IMR-90 (cell line): Measurements from ENCODE around the gene ITPR2.

Source experiments
- FOS ChIP-seq: fragments of 150-350 bp; IDR thresholded peaks from 2 replicates; pipeline ENCODE4 v1.6.1; 2016; ENCODE audit warnings: low read depth, low read length
- MAFK ChIP-seq: IDR thresholded peaks from 2 replicates; pipeline ENCODE4 v1.6.1; 2012; ENCODE audit warnings: low read depth, low read length, improper control_type of control experiment
- NFE2L2 ChIP-seq: fragments of 150-350 bp; IDR thresholded peaks from 2 replicates; pipeline ENCODE4 v1.6.1; 2016; ENCODE audit warnings: low read depth, mild to moderate bottlenecking, low read length
- POLR2A ChIP-seq: IDR thresholded peaks from 2 replicates; pipeline ENCODE4 v1.6.1; 2012; ENCODE audit warnings: mild to moderate bottlenecking, low read depth, low read length
- RAD21 ChIP-seq: IDR thresholded peaks from 2 replicates; pipeline ENCODE4 v1.6.1; 2012; ENCODE audit warnings: low read length, improper control_type of control experiment
- RFX5 ChIP-seq: IDR thresholded peaks from 2 replicates; pipeline ENCODE4 v1.8.0; 2012; ENCODE audit warnings: low read depth, mild to moderate bottlenecking, low read length, moderate library complexity
- SMC3 ChIP-seq: fragments of 150-350 bp; IDR thresholded peaks from 2 replicates; pipeline ENCODE4 v1.6.1; 2016; ENCODE audit warnings: low read depth, mild to moderate bottlenecking, antibody characterized with exemption, low read length, moderate library complexity
- TF ChIP-seq, protein P1 (sequence below): conservative IDR thresholded peaks from 2 replicates; pipeline ENCODE4 v1.5.1; 2012; ENCODE audit warnings: mild to moderate bottlenecking, low read depth, low read length, improper control_type of control experiment
- TF ChIP-seq, protein P2 (sequence below): fragments of 150-350 bp; IDR thresholded peaks from 2 replicates; pipeline ENCODE4 v1.6.1; 2017; ENCODE audit warnings: mild to moderate bottlenecking, antibody characterized with exemption, low read length, low read depth

- TF ChIP-seq POLR2A (no peak), RFX5 (no peak), NFE2L2 (no peak), MAFK (no peak), FOS (no peak), RAD21 (no peak), SMC3 (no peak)
- TF ChIP-seq, protein P1, sequence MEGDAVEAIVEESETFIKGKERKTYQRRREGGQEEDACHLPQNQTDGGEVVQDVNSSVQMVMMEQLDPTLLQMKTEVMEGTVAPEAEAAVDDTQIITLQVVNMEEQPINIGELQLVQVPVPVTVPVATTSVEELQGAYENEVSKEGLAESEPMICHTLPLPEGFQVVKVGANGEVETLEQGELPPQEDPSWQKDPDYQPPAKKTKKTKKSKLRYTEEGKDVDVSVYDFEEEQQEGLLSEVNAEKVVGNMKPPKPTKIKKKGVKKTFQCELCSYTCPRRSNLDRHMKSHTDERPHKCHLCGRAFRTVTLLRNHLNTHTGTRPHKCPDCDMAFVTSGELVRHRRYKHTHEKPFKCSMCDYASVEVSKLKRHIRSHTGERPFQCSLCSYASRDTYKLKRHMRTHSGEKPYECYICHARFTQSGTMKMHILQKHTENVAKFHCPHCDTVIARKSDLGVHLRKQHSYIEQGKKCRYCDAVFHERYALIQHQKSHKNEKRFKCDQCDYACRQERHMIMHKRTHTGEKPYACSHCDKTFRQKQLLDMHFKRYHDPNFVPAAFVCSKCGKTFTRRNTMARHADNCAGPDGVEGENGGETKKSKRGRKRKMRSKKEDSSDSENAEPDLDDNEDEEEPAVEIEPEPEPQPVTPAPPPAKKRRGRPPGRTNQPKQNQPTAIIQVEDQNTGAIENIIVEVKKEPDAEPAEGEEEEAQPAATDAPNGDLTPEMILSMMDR: no peak
- TF ChIP-seq, protein P2, sequence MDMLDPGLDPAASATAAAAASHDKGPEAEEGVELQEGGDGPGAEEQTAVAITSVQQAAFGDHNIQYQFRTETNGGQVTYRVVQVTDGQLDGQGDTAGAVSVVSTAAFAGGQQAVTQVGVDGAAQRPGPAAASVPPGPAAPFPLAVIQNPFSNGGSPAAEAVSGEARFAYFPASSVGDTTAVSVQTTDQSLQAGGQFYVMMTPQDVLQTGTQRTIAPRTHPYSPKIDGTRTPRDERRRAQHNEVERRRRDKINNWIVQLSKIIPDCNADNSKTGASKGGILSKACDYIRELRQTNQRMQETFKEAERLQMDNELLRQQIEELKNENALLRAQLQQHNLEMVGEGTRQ: no peak
These were observed 50.4 kb downstream of the ITPR2 start for GRCh38 chr12:26782372-26783130.
